Measurements from ENCODE around the gene TEX2. TPM values are rescaled to one million over a fixed set of nuclear protein-coding genes. Genes with fewer than 3 reads are reported as not detected.

The TEX2 gene
- total and polyA plus RNA-seq, 2 of the 13 experiments (the other 11 are each of a cell fraction or from before 2014, with no cell fraction given), result 21.4 to 37.7 TPM

DNA sequence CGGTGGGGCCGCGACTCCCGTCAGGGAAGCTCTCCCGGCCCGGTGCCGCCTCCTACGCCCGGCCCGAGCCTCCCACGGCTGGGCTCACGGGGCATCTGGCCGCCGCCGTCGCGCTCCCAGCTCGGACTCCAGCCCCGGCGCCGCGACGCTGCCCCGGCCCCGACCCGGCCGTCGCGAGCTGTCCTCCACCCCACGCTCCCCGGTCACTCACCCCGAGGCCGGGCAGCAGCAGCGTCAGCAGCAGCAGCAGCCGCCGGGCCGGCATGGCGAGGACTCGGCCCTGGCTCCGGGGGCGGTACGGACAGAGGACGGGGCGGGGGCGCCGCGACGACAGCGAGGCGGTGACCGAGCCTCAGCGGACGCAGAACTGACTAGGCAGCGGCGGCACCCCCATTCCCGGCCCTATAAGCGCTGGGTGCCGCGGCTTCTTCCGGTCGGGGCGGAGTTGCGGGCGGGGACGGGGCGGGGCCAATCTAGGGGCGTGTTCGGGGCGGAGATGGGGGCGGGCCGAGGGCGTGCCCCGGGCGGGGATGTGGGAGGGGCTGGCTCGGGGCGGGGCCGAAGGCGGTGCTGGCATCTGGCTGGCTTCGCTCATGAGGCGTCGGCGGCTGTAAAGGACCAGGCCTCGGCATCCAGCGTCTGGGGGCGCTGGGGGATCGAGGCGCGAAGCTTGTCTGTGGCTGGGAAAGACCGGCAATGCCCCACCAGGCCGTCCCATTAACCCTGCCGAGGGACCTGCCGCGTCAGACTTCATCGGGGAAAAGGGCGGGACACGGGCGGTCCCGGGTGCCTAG lies 133.1 kb downstream of the TEX2 start, which contains the start of gene ERN1 (continued):
- TF ChIP-seq, protein P1, sequence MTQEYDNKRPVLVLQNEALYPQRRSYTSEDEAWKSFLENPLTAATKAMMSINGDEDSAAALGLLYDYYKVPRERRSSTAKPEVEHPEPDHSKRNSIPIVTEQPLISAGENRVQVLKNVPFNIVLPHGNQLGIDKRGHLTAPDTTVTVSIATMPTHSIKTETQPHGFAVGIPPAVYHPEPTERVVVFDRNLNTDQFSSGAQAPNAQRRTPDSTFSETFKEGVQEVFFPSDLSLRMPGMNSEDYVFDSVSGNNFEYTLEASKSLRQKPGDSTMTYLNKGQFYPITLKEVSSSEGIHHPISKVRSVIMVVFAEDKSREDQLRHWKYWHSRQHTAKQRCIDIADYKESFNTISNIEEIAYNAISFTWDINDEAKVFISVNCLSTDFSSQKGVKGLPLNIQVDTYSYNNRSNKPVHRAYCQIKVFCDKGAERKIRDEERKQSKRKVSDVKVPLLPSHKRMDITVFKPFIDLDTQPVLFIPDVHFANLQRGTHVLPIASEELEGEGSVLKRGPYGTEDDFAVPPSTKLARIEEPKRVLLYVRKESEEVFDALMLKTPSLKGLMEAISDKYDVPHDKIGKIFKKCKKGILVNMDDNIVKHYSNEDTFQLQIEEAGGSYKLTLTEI (CRISPR knock-in tag; conservative IDR thresholded peaks at IDR 0.05), result no peak
- TF ChIP-seq ATF1 (CRISPR knock-in tag; IDR thresholded peaks at IDR 0.05) (no peak), ZNF567 (CRISPR knock-in tag; IDR thresholded peaks at IDR 0.05; ENCODE audit: borderline replicate concordance) (no peak), ASH2L (IDR thresholded peaks at IDR 0.05; ENCODE audit: insufficient read length, low read depth, low read length) (peak; percentile 87), NFYB (CRISPR knock-in tag; IDR thresholded peaks at IDR 0.05) (no peak; the same call in 1 of the 2 replicates), ZNF614 (CRISPR knock-in tag; IDR thresholded peaks at IDR 0.05; ENCODE audit: borderline replicate concordance) (peak; percentile 74; the same call in 1 of the 2 replicates), ZNF746 (CRISPR knock-in tag; IDR thresholded peaks at IDR 0.05) (peak; percentile 82), IRF2 (CRISPR knock-in tag; IDR thresholded peaks at IDR 0.05) (peak; percentile 87; the same call in 1 of the 2 replicates), TP53 (CRISPR knock-in tag; conservative IDR thresholded peaks at IDR 0.05) (0 out of 2 replicates have a peak, but pooled peaks have one; percentile 18), DNMT3B (CRISPR knock-in tag; conservative IDR thresholded peaks at IDR 0.05) (peak; percentile 59; the same call in 1 of the 2 replicates), PLRG1 (conservative IDR thresholded peaks at IDR 0.05) (no peak), JUND (CRISPR knock-in tag; IDR thresholded peaks at IDR 0.05) (no peak), TEAD3 (CRISPR knock-in tag; optimal IDR thresholded peaks at IDR 0.05; ENCODE audit: borderline replicate concordance) (peak; percentile 50), AGO2 (optimal IDR thresholded peaks at IDR 0.05; ENCODE audit: low read depth, low read length) (peak; percentile 85), CHCHD3 (CRISPR knock-in tag; IDR thresholded peaks at IDR 0.05) (peak; percentile 79; the same call in 1 of the 2 replicates), SNRNP70 (IDR thresholded peaks at IDR 0.05; ENCODE audit: low read depth, low read length) (no peak), SOX13 (IDR thresholded peaks at IDR 0.05) (no peak), SOX13 (CRISPR knock-in tag; conservative IDR thresholded peaks at IDR 0.05 in 1 of 2, IDR thresholded peaks at IDR 0.05 in 1 of 2) (peak in 1 of 2 experiments; percentile 36; a peak in 1 of 4 replicates), ZNF703 (CRISPR knock-in tag; IDR thresholded peaks at IDR 0.05; ENCODE audit: borderline replicate concordance) (no peak; the same call in 1 of the 2 replicates)
- TF ChIP-seq, protein P2, sequence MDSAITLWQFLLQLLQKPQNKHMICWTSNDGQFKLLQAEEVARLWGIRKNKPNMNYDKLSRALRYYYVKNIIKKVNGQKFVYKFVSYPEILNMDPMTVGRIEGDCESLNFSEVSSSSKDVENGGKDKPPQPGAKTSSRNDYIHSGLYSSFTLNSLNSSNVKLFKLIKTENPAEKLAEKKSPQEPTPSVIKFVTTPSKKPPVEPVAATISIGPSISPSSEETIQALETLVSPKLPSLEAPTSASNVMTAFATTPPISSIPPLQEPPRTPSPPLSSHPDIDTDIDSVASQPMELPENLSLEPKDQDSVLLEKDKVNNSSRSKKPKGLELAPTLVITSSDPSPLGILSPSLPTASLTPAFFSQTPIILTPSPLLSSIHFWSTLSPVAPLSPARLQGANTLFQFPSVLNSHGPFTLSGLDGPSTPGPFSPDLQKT (CRISPR knock-in tag; IDR thresholded peaks at IDR 0.05; ENCODE audit: borderline replicate concordance), result no peak
- TF ChIP-seq, protein P3, sequence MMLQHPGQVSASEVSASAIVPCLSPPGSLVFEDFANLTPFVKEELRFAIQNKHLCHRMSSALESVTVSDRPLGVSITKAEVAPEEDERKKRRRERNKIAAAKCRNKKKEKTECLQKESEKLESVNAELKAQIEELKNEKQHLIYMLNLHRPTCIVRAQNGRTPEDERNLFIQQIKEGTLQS (CRISPR knock-in tag; IDR thresholded peaks at IDR 0.05), result 0 out of 2 replicates have a peak, but pooled peaks have one; percentile 51
- TF ChIP-seq, protein P4, sequence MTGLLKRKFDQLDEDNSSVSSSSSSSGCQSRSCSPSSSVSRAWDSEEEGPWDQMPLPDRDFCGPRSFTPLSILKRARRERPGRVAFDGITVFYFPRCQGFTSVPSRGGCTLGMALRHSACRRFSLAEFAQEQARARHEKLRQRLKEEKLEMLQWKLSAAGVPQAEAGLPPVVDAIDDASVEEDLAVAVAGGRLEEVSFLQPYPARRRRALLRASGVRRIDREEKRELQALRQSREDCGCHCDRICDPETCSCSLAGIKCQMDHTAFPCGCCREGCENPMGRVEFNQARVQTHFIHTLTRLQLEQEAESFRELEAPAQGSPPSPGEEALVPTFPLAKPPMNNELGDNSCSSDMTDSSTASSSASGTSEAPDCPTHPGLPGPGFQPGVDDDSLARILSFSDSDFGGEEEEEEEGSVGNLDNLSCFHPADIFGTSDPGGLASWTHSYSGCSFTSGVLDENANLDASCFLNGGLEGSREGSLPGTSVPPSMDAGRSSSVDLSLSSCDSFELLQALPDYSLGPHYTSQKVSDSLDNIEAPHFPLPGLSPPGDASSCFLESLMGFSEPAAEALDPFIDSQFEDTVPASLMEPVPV (CRISPR knock-in tag; IDR thresholded peaks at IDR 0.05), result no peak; the same call in 1 of the 2 replicates
- TF ChIP-seq, protein P5, sequence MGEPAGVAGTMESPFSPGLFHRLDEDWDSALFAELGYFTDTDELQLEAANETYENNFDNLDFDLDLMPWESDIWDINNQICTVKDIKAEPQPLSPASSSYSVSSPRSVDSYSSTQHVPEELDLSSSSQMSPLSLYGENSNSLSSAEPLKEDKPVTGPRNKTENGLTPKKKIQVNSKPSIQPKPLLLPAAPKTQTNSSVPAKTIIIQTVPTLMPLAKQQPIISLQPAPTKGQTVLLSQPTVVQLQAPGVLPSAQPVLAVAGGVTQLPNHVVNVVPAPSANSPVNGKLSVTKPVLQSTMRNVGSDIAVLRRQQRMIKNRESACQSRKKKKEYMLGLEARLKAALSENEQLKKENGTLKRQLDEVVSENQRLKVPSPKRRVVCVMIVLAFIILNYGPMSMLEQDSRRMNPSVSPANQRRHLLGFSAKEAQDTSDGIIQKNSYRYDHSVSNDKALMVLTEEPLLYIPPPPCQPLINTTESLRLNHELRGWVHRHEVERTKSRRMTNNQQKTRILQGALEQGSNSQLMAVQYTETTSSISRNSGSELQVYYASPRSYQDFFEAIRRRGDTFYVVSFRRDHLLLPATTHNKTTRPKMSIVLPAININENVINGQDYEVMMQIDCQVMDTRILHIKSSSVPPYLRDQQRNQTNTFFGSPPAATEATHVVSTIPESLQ (CRISPR knock-in tag; conservative IDR thresholded peaks at IDR 0.05), result peak; percentile 66; the same call in 1 of the 2 replicates

All from HepG2 (cell line).